SJSA1 (cell line): ENCODE results near the gene PCP2. TPM values are rescaled to one million over a fixed set of nuclear protein-coding genes. Genes with fewer than 3 reads are reported as not detected.

Source experiments
- DNase-seq, 2 experiments: peaks; one replicate each; pipeline ENCODE4 v3.0.0-alpha.2; 2015 to 2020; ENCODE audit warnings: low spot score in 2 of 2, low read depth in 1 of 2
- H3K27ac ChIP-seq: fragments of 250-450 bp; sonication (Bioruptor Pico); 2 replicates; pipeline ENCODE4 v1.5.1; 2020; ENCODE audit warnings: mild to moderate bottlenecking, moderate library complexity
- H3K27me3 ChIP-seq: fragments of 250-450 bp; sonication (Bioruptor Pico); replicated peaks from 2 replicates; pipeline ENCODE4 v1.5.1; 2020; ENCODE audit warnings: mild to moderate bottlenecking, moderate library complexity
- H3K36me3 ChIP-seq: fragments of 250-450 bp; sonication (Bioruptor Pico); 2 replicates; pipeline ENCODE4 v1.5.1; 2020; ENCODE audit warnings: mild to moderate bottlenecking
- H3K4me1 ChIP-seq: fragments of 250-450 bp; sonication (Bioruptor Pico); replicated peaks from 2 replicates; pipeline ENCODE4 v1.6.1; 2021; ENCODE audit warnings: mild to moderate bottlenecking
- H3K4me3 ChIP-seq: fragments of 250-450 bp; sonication (Bioruptor Pico); 2 replicates; pipeline ENCODE4 v1.5.1; 2020; ENCODE audit warnings: mild to moderate bottlenecking
- H3K9me3 ChIP-seq: fragments of 250-450 bp; sonication (Bioruptor Pico); replicated peaks from 2 replicates; pipeline ENCODE4 v1.5.1; 2020; ENCODE audit warnings: mild to moderate bottlenecking
- total RNA-seq: library from RNA; depleted of rRNA; stranded (reverse); fragments of >200 nt; shearing (Covaris generic); gene quantifications from 2 replicates; pipeline ENCODE4 v1.2.3, GENCODE V29; 2014

Gene PCP2
- total RNA-seq, 1 experiment from 2014 or later, result not detected

- no peak overlapping the region for H3K27ac ChIP-seq
- no peak for DNase-seq
- no peak overlapping the region for H3K4me3 ChIP-seq
- H3K4me1 ChIP-seq, result peaks cover 15% of the 10 kb centered on the region
- H3K9me3 ChIP-seq, result no peaks in the 10 kb centered on the region
- peaks cover 58% of the 10 kb centered on the region for H3K36me3 ChIP-seq
- H3K27me3 ChIP-seq, result no peaks in the 10 kb centered on the region
These were observed 7.7 kb downstream of the PCP2 start for GRCh38 chr19:7625763-7626372.

- no peaks in the 10 kb centered on the region for H3K27me3 ChIP-seq
- H3K4me3 ChIP-seq, result no peak overlapping the region
- DNase-seq, result no peak
- no peaks in the 10 kb centered on the region for H3K9me3 ChIP-seq
- H3K27ac ChIP-seq, result no peak overlapping the region
- peaks cover 68% of the 10 kb centered on the region for H3K36me3 ChIP-seq
- H3K4me1 ChIP-seq, result peaks cover 8% of the 10 kb centered on the region
These were observed 8.7 kb downstream of the PCP2 start for GRCh38 chr19:7624810-7625209.

GRCh38 chr19:7623725-7624603 is 9.6 kb downstream of the PCP2 start:
- H3K27me3 ChIP-seq, result no peaks in the 10 kb centered on the region
- no peak overlapping the region for H3K27ac ChIP-seq
- no peak for DNase-seq
- H3K36me3 ChIP-seq, result peaks cover 71% of the 10 kb centered on the region
- H3K4me1 ChIP-seq, result peaks cover 8% of the 10 kb centered on the region
- H3K9me3 ChIP-seq, result no peaks in the 10 kb centered on the region
- H3K4me3 ChIP-seq, result no peak overlapping the region

- Histone ChIP-seq H3K27ac (no peak overlapping the region), H3K4me3 (no peak overlapping the region), H3K4me1 (peaks cover 3% of the 10 kb centered on the region), H3K27me3 (no peaks in the 10 kb centered on the region), H3K9me3 (no peaks in the 10 kb centered on the region), H3K36me3 (peaks cover 70% of the 10 kb centered on the region)
- DNase-seq, result no peak
These were observed 10.4 kb downstream of the PCP2 start for GRCh38 chr19:7622933-7623685.

GRCh38 chr19:7620442-7621412 is 12.8 kb downstream of the PCP2 start:
- Histone ChIP-seq H3K27ac (no peak overlapping the region), H3K4me1 (no peaks in the 10 kb centered on the region), H3K27me3 (no peaks in the 10 kb centered on the region), H3K36me3 (peaks cover 48% of the 10 kb centered on the region), H3K4me3 (no peak overlapping the region), H3K9me3 (no peaks in the 10 kb centered on the region)
- no peak for DNase-seq

GRCh38 chr19:7619671-7620441 is 13.7 kb downstream of the PCP2 start:
- Histone ChIP-seq H3K9me3 (no peaks in the 10 kb centered on the region), H3K4me3 (no peak overlapping the region), H3K36me3 (peaks cover 45% of the 10 kb centered on the region), H3K27ac (no peak overlapping the region), H3K27me3 (no peaks in the 10 kb centered on the region), H3K4me1 (no peaks in the 10 kb centered on the region)
- DNase-seq, result no peak

- H3K4me1 ChIP-seq, result no peaks in the 10 kb centered on the region
- no peaks in the 10 kb centered on the region for H3K9me3 ChIP-seq
- no peak overlapping the region for H3K4me3 ChIP-seq
- no peak for DNase-seq
- H3K27ac ChIP-seq, result no peak overlapping the region
- H3K36me3 ChIP-seq, result peaks cover 38% of the 10 kb centered on the region
- H3K27me3 ChIP-seq, result no peaks in the 10 kb centered on the region
These were observed 14.6 kb downstream of the PCP2 start for GRCh38 chr19:7618771-7619510.

- Histone ChIP-seq H3K9me3 (no peaks in the 10 kb centered on the region), H3K27me3 (no peaks in the 10 kb centered on the region), H3K27ac (no peak overlapping the region), H3K36me3 (peaks cover 35% of the 10 kb centered on the region), H3K4me1 (no peaks in the 10 kb centered on the region), H3K4me3 (no peak overlapping the region)
- DNase-seq, result no peak
These were observed 15.2 kb downstream of the PCP2 start for GRCh38 chr19:7618348-7618747.

- no peak for DNase-seq
- H3K4me1 ChIP-seq, result no peaks in the 10 kb centered on the region
- H3K4me3 ChIP-seq, result no peak overlapping the region
- H3K36me3 ChIP-seq, result peaks cover 29% of the 10 kb centered on the region
- H3K27ac ChIP-seq, result no peak overlapping the region
- no peaks in the 10 kb centered on the region for H3K27me3 ChIP-seq
- no peaks in the 10 kb centered on the region for H3K9me3 ChIP-seq
These were observed 15.8 kb downstream of the PCP2 start for GRCh38 chr19:7617735-7618134.

GRCh38 chr19:7617172-7617571 is 16.3 kb downstream of the PCP2 start:
- Histone ChIP-seq H3K27ac (no peak overlapping the region), H3K4me1 (no peaks in the 10 kb centered on the region), H3K36me3 (peaks cover 24% of the 10 kb centered on the region), H3K27me3 (no peaks in the 10 kb centered on the region), H3K9me3 (no peaks in the 10 kb centered on the region), H3K4me3 (no peak overlapping the region)
- no peak for DNase-seq

- Histone ChIP-seq H3K36me3 (peaks cover 5% of the 10 kb centered on the region), H3K27me3 (no peaks in the 10 kb centered on the region), H3K4me3 (no peak overlapping the region), H3K9me3 (no peaks in the 10 kb centered on the region), H3K4me1 (no peaks in the 10 kb centered on the region), H3K27ac (no peak overlapping the region)
- DNase-seq, result no peak
These were observed 18.4 kb downstream of the PCP2 start for GRCh38 chr19:7614859-7615741.
